Left lung (tissue), 10 donors: ENCODE results near the gene TLE6. TPM values are rescaled to one million over a fixed set of nuclear protein-coding genes. Genes with fewer than 3 reads are reported as not detected.
"Not testable (repeated sequence)": the region's sequence is repeated elsewhere in the genome, so short reads cannot be mapped to it uniquely, and the experiment has no call there.

Experiments used
- ATAC-seq: fragments of 200-7000 bp; cut with Tn5 transposase; one replicate; pipeline ENCODE4 v1.9.1; 2020; ENCODE audit warnings: moderate library complexity
- DNase-seq, 4 donors: peaks; one replicate each; pipeline ENCODE4 v3.0.0-alpha.2; 2013 to 2020
- H3K27ac ChIP-seq, 2 donors: fragments of 200-600 bp; sonication (generic) in 1 of 2; one replicate each; pipeline versions ENCODE4 v1.5.0 to v1.8.0; 2020 to 2021
- H3K27me3 ChIP-seq, 2 donors: fragments of 200-600 bp; sonication (generic) in 1 of 2; one replicate each; pipeline versions ENCODE4 v1.5.0 to v1.8.0; 2020 to 2021
- H3K36me3 ChIP-seq, 2 donors: fragments of 200-600 bp; sonication (generic) in 1 of 2; one replicate each; pipeline versions ENCODE4 v1.5.0 to v1.8.0; 2020 to 2021
- H3K4me1 ChIP-seq, 2 donors: fragments of 200-600 bp; one replicate each; pipeline ENCODE4 v1.8.0; 2021
- H3K4me3 ChIP-seq, 2 donors: fragments of 200-600 bp; sonication (generic) in 1 of 2; one replicate each; pipeline versions ENCODE4 v1.5.0 to v1.8.0; 2020 to 2021; ENCODE audit warnings: mild to moderate bottlenecking in 1 of 2
- H3K9me3 ChIP-seq, 2 donors: fragments of 200-600 bp; sonication (generic) in 1 of 2; one replicate each; pipeline versions ENCODE4 v1.5.0 to v1.8.0; 2020 to 2021
- intact Hi-C, 2 donors: fragments of 100-400 bp; cut with DNase I; formaldehyde crosslinking; loops; one replicate each; pipeline versions ENCODE4 v1.11.2 to v1.14.2; 2022
- polyA plus RNA-seq, 6 donors: library from polyadenylated mRNA; unstranded; fragments of 120-200 nt; gene quantifications; one replicate each; pipeline ENCODE4 v1.2.1, GENCODE V29; 2013; ENCODE audit not compliant: insufficient read length in 6 of 6
- total RNA-seq, 2 donors: library from RNA; stranded (reverse); fragmentation: NEBNext Ultra II Directional; extraction: Animal tissue kit (Norgen Biotek cat#: 25700); gene quantifications; one replicate each; pipeline ENCODE4 v1.2.1, GENCODE V29; 2021
- TF ChIP-seq, protein P1 (sequence below), 2 donors: fragments of 200-600 bp; sonication (generic) in 1 of 2; IDR thresholded peaks; one replicate each; pipeline versions ENCODE4 v1.5.0 to v1.8.0; 2021; ENCODE audit warnings: antibody characterized with exemption in 2 of 2
- donor health status: DM: no; HTN: yes; CAD: no.
- donor health status: DM: no; HTN: no; CAD: no.

The TLE6 gene
- total and polyA plus RNA-seq, 8 donors: 3.3 to 16.0 (median 10.5) TPM

DNA sequence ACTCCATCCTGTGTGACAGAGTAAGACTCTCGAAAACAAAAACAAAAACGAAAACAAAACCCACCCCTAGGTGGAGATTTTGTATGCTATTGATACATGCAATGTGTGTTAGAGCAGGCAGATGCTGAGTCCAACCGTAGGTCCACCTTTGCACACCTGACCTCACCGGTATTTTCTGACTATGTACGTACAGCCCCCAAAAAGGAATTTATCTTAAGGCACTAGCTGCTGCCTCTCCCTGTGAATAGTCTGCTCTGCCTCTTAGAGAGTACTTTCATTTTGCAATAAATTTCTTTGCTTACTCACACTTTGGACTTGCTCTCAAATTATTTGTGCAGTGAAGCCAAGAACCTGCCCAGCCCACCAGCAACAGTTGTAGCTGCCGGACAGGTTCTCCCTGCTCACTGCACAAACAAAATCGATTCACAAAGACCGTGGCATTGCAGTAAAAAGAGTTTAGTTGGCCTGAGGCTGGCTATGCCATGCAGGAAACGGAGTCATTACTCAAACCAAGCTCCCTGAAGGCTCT, 24.3 kb upstream of the TLE6 start:
- no peaks in the 10 kb centered on the region for H3K27me3 ChIP-seq
- H3K4me3 ChIP-seq: peak overlapping the region in 1 of 2 donors; percentile 2
- peaks cover 4 to 14% of the 10 kb centered on the region in 2 donors for H3K4me1 ChIP-seq
- no peaks in the 10 kb centered on the region for H3K36me3 ChIP-seq
- ATAC-seq (peak; percentile 32), DNase-seq (peak in 3 of 4 donors; percentile 43 to 85 (median 66))
- TF ChIP-seq, protein P1, sequence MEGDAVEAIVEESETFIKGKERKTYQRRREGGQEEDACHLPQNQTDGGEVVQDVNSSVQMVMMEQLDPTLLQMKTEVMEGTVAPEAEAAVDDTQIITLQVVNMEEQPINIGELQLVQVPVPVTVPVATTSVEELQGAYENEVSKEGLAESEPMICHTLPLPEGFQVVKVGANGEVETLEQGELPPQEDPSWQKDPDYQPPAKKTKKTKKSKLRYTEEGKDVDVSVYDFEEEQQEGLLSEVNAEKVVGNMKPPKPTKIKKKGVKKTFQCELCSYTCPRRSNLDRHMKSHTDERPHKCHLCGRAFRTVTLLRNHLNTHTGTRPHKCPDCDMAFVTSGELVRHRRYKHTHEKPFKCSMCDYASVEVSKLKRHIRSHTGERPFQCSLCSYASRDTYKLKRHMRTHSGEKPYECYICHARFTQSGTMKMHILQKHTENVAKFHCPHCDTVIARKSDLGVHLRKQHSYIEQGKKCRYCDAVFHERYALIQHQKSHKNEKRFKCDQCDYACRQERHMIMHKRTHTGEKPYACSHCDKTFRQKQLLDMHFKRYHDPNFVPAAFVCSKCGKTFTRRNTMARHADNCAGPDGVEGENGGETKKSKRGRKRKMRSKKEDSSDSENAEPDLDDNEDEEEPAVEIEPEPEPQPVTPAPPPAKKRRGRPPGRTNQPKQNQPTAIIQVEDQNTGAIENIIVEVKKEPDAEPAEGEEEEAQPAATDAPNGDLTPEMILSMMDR (IDR thresholded peaks at IDR 0.05): no peak
- intact Hi-C loops: loop anchor here in 1 of 2 donors (10.0 kb wide), 1 partner anchor 212 kb away; no protein-coding TSS in a partner anchor
- peak overlapping the region; percentile 47 for H3K27ac ChIP-seq
- no peaks in the 10 kb centered on the region for H3K9me3 ChIP-seq

DNA sequence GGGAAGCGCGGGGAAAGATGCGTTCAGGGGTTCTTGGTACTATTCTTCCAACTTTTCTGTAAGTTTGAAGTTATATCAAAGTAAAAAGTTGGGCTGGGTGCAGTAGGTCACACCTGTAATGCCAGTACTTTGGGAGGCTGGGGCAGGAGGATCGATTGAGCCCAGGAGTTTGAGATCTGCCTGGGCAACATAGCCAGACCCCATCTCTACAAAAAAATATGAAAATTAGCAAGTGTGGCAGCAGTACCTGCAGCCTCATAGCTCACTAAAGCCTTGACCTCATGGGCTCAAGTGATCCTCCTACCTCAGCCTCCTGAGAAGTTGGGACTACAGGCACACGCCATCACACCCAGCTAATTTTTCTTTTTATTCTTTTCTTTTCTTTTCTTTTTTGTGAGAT, 20.2 kb upstream of the TLE6 start:
- H3K27ac ChIP-seq: no peak overlapping the region
- ATAC-seq (no peak), DNase-seq (no peak)
- intact Hi-C loops: loop anchor here in 1 of 2 donors (10.0 kb wide), 1 partner anchor 208 kb away; no protein-coding TSS in a partner anchor
- H3K4me1 ChIP-seq: peaks cover 0 to 4% of the 10 kb centered on the region in 2 donors
- TF ChIP-seq, protein P1 (IDR thresholded peaks at IDR 0.05): no peak
- no peaks in the 10 kb centered on the region for H3K9me3 ChIP-seq
- no peak overlapping the region for H3K4me3 ChIP-seq
- no peaks in the 10 kb centered on the region for H3K36me3 ChIP-seq
- no peaks in the 10 kb centered on the region for H3K27me3 ChIP-seq

DNA sequence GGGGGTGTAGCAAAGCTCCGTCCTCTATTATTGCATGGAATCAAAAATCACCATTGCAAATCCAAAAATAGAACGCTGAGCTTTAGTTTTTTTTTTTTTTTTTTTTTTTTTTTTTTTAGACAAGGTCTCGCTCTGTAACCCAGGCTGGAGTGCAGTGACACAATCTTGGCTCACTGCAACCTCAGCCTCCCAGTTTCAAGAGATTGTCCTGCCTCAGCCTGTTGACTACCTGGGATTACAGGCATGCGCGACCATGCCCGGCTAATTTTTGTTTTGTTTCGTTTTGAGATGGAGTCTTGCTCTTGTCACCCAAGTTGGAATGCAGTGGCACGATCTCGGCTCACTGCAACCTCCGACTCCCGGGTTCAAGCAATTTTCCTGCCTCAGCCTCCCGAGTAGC, 17.2 kb upstream of the TLE6 start:
- DNase-seq (no peak), ATAC-seq (no peak)
- Histone ChIP-seq H3K9me3 (no peaks in the 10 kb centered on the region), H3K4me3 (no peak overlapping the region), H3K27ac (no peak overlapping the region), H3K36me3 (no peaks in the 10 kb centered on the region), H3K4me1 (peaks cover 0 to 5% of the 10 kb centered on the region in 2 donors), H3K27me3 (no peaks in the 10 kb centered on the region)
- intact Hi-C loops: no loop called here
- TF ChIP-seq, protein P1 (IDR thresholded peaks at IDR 0.05): no peak

DNA sequence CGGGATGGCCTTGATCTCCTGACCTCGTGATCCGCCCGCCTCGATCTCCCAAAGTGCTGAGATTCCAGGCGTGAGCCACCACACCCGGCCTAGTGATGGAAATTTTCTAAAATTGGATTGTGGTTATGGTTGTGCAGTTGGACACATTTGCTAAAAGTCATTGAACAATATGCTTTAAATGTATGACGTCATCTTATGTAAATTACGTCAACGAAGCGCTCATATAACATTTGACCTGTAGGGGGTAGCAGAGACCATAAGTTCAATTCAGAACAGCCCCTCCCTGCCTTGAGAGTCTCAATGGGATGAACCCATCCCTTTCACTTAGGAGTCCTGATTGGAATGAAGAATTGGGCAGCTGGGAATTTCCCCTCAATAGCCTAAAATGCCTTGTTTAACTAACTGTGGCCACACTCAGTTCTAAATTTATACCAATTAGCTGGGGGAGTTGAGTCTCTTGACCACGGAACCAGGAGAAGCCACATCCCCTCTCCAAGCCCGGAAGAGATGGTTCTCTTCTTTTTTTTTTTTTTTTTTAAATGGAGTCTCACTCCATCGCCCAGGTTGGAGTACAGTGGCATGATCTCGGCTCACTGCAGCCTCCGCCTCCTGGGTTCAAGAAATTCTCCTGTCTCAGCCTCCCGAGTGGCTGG, 15.2 kb upstream of the TLE6 start:
- no peak overlapping the region for H3K27ac ChIP-seq
- H3K27me3 ChIP-seq: no peaks in the 10 kb centered on the region
- H3K9me3 ChIP-seq: no peaks in the 10 kb centered on the region
- intact Hi-C loops: no loop called here
- TF ChIP-seq, protein P1 (IDR thresholded peaks at IDR 0.05): peak; percentile 59 to 62
- ATAC-seq: peak; percentile 97
- H3K4me3 ChIP-seq: no peak overlapping the region
- H3K36me3 ChIP-seq: no peaks in the 10 kb centered on the region
- peak in 2 of 4 donors; percentile 81 to 89 for DNase-seq
- H3K4me1 ChIP-seq: peaks cover 0 to 5% of the 10 kb centered on the region in 2 donors

DNA sequence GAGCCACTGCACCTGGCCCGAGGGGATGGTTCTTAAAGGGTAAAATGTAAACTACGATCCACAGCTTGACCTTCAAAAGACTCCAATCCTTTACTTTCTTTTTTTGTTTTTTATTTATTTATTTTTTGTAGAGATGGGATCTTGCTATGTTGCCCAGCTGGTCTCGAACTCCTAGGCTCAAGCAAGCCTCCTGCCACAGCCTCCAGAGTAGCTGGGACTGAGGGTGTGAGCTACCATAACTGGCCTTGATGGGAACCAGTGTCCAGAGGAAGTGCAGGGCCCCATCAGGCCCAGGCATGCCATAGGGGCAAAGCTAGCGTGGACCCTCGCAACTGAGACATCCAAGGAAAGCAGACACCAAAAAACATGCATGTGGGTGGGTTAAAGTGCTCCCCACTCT, 14.2 kb upstream of the TLE6 start:
- intact Hi-C loops: no loop called here
- TF ChIP-seq, protein P1 (IDR thresholded peaks at IDR 0.05): no peak
- no peak overlapping the region for H3K4me3 ChIP-seq

DNA sequence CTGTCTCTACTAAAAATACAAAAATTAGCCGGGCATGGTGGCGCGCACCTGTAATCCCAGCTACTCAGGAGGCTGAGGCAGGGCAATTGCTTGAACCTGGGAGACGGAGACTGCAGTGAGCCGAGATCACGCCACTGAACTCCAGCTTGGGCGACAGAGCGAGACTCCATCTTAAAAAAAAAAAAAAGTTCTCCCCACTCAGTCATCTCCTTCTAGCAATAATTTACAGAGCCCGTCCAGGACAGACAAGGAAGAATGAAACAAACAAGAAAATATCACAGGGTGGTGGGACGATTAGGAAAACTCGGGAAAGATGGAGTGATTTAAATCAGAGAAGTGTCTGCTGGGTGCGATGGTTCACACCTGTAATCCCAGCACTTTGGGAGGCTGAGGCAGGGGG, 13.7 kb upstream of the TLE6 start:
- DNase-seq, H3K27ac ChIP-seq, H3K9me3 ChIP-seq, ATAC-seq, H3K27me3 ChIP-seq, H3K4me3 ChIP-seq, intact Hi-C loops, H3K36me3 ChIP-seq: not testable (repeated sequence)
- peaks cover 4 to 12% of the 10 kb centered on the region in 2 donors for H3K4me1 ChIP-seq

More for the DNA sequence above, 14.2 kb upstream of the TLE6 start:
- Histone ChIP-seq H3K27me3 (no peaks in the 10 kb centered on the region), H3K4me1 (peaks cover 0 to 7% of the 10 kb centered on the region in 2 donors), H3K36me3 (no peaks in the 10 kb centered on the region), H3K9me3 (no peaks in the 10 kb centered on the region), H3K27ac (no peak overlapping the region)
- no peak for ATAC-seq
- DNase-seq: no peak
